Measurements from ENCODE around the gene B3GALT6. TPM values are rescaled to one million over a fixed set of nuclear protein-coding genes. Genes with fewer than 3 reads are reported as not detected.

Gene B3GALT6
- total RNA-seq, 1 experiment from 2014 or later, result 8.6 TPM

DNA sequence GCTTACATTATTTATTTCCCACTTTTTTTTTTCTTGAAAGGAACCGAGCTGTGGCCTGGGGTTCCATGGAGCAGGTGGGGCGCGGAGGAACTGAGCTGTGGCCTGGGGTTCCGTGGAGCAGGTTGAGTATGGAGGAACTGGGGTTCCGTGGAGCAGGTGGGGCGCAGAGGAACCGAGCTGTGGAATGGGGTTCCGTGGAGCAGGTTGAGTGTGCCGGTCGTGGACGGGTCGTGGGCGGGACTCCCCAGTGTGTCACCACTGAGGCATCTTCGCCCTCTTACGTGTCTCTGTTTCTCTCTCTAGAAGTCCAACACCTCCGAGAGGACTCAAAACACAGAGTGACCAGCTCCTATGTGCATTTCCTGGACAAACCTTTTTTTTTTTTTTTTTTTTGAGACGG lies 47.0 kb downstream of the B3GALT6 start:
- H3K36me3 ChIP-seq (ENCODE audit: insufficient read depth, low read length), result no peaks in the 10 kb centered on the region
- H3K9me3 ChIP-seq (ENCODE audit: low read length), result no peaks in the 10 kb centered on the region
- no peak overlapping the region for H3K27ac ChIP-seq (ENCODE audit: low read length)
- no peaks in the 10 kb centered on the region for H3K9me2 ChIP-seq (replicated peaks; ENCODE audit: insufficient read depth, low read length)
- no peak overlapping the region for H3K4me2 ChIP-seq (ENCODE audit: low read depth, low read length, poor library complexity, severe bottlenecking)
- no peaks in the 10 kb centered on the region for H4K20me1 ChIP-seq (ENCODE audit: insufficient read depth, low read depth, low read length)
- no peak overlapping the region for H3K9ac ChIP-seq (ENCODE audit: low read length)
- no peak overlapping the region for H3K4me3 ChIP-seq (ENCODE audit: low read length)
- H3K79me2 ChIP-seq (ENCODE audit: low read length), result no peaks in the 10 kb centered on the region
- H3K4me1 ChIP-seq (ENCODE audit: low read length), result peaks cover 11% of the 10 kb centered on the region
- no peak for DNase-seq
- H3K27me3 ChIP-seq (ENCODE audit: low read length), result no peaks in the 10 kb centered on the region
- no peak overlapping the region for H2AFZ ChIP-seq (ENCODE audit: low read length)

DNA sequence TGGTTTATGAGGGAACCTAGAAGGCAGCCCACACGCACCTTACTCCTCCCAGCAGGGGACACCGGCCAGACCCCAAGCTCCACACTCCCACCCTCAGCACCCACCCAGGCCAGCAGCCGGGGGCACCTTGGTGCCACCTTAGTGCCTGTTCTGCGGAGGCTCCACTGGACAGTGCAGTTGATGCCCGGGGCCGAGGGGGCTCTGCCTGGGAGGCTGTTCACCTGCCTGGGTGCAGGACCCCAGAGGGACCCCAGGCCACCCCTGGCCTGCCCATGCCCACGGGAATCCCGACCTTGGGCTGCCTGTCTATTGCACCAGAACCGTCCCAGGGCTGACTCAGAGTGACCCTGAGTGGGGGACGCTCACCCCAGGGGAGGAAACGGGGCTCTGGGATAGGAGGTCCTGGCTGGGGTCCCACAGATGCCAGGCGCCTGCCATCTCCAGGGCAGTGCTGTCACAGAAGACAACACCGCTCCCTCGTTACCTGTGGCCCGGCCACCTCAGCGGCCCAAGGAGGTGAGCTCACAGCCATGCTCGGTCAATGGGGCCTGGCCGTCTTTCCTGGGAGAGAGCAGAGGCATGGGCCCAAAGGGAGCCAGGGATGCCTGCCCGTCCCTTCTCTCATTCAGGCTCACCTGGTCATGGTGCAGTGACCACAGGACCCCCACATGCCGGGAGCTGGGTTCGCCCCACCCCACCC lies 48.9 kb downstream of the B3GALT6 start:
- DNase-seq, result no peak
- no peak overlapping the region for H3K4me2 ChIP-seq (ENCODE audit: low read depth, low read length, poor library complexity, severe bottlenecking)
- peaks cover 3% of the 10 kb centered on the region for H3K4me1 ChIP-seq (ENCODE audit: low read length)
- H4K20me1 ChIP-seq (ENCODE audit: insufficient read depth, low read depth, low read length), result no peaks in the 10 kb centered on the region
- H3K9me2 ChIP-seq (replicated peaks; ENCODE audit: insufficient read depth, low read length), result no peaks in the 10 kb centered on the region
- no peaks in the 10 kb centered on the region for H3K79me2 ChIP-seq (ENCODE audit: low read length)
- H3K27ac ChIP-seq (ENCODE audit: low read length), result no peak overlapping the region
- no peaks in the 10 kb centered on the region for H3K27me3 ChIP-seq (ENCODE audit: low read length)
- H3K9me3 ChIP-seq (ENCODE audit: low read length), result no peaks in the 10 kb centered on the region
- no peak overlapping the region for H3K4me3 ChIP-seq (ENCODE audit: low read length)
- no peak overlapping the region for H2AFZ ChIP-seq (ENCODE audit: low read length)
- H3K36me3 ChIP-seq (ENCODE audit: insufficient read depth, low read length), result no peaks in the 10 kb centered on the region
- no peak overlapping the region for H3K9ac ChIP-seq (ENCODE audit: low read length)

DNA sequence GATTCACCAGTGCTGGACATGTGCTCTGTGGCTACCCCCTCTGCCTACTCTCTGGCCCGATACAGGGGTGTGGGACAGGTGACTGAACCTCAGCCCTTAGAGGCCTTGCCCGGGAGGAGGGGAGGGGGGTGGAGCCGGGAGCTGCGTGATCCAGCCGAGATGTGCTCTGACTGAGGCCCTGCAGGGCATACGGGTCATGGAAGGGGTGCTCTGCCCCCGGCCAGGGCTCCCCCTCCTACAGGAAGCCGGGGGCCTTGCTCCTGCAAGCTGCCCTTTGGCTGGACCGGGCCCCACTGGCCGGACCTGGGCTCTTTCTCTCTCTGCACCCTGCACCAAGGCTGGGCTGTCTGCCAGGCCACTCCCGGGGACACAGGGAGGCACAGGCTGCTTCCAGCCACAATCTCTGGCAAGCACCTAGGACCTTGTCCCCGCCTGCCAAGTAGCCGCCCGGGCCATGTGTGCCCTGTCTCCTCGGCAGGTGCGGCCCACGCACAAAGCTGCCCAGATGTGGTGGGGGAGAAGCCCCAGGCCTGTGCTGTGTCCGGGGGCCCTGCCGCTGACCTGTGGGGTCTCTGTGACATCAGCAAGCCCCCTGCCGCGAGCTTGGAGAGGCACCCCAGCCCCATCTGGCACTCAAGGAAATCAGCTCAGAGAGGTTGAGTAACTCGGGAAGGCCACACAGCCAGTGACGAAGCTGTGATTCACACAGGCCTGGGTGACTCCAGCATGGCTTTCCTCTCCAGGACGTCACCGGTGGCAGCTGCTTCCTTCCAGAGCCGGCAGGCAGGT lies 49.7 kb downstream of the B3GALT6 start:
- Histone ChIP-seq H3K9me2 (replicated peaks; ENCODE audit: insufficient read depth, low read length) (no peaks in the 10 kb centered on the region), H3K9ac (ENCODE audit: low read length) (no peak overlapping the region), H2AFZ (ENCODE audit: low read length) (no peak overlapping the region), H3K4me3 (ENCODE audit: low read length) (no peak overlapping the region), H3K36me3 (ENCODE audit: insufficient read depth, low read length) (no peaks in the 10 kb centered on the region), H3K4me1 (ENCODE audit: low read length) (peaks cover 3% of the 10 kb centered on the region), H4K20me1 (ENCODE audit: insufficient read depth, low read depth, low read length) (no peaks in the 10 kb centered on the region), H3K27ac (ENCODE audit: low read length) (no peak overlapping the region), H3K4me2 (ENCODE audit: low read depth, low read length, poor library complexity, severe bottlenecking) (no peak overlapping the region), H3K79me2 (ENCODE audit: low read length) (no peaks in the 10 kb centered on the region), H3K27me3 (ENCODE audit: low read length) (no peaks in the 10 kb centered on the region), H3K9me3 (ENCODE audit: low read length) (no peaks in the 10 kb centered on the region)
- DNase-seq, result no peak

GRCh38 chr1:1282998-1283397 lies 51.0 kb downstream of the B3GALT6 start:
- peaks cover 4% of the 10 kb centered on the region; the same call in 1 of the 2 replicates for H3K9me3 ChIP-seq (ENCODE audit: low read length)
- no peaks in the 10 kb centered on the region for H3K9me2 ChIP-seq (replicated peaks; ENCODE audit: insufficient read depth, low read length)
- no peak overlapping the region for H3K9ac ChIP-seq (ENCODE audit: low read length)
- H3K4me2 ChIP-seq (ENCODE audit: low read depth, low read length, poor library complexity, severe bottlenecking), result no peak overlapping the region
- H3K79me2 ChIP-seq (ENCODE audit: low read length), result no peaks in the 10 kb centered on the region
- DNase-seq, result no peak
- no peaks in the 10 kb centered on the region for H4K20me1 ChIP-seq (ENCODE audit: insufficient read depth, low read depth, low read length)
- H3K4me1 ChIP-seq (ENCODE audit: low read length), result peaks cover 3% of the 10 kb centered on the region
- no peaks in the 10 kb centered on the region for H3K27me3 ChIP-seq (ENCODE audit: low read length)
- no peaks in the 10 kb centered on the region for H3K36me3 ChIP-seq (ENCODE audit: insufficient read depth, low read length)
- H3K4me3 ChIP-seq (ENCODE audit: low read length), result no peak overlapping the region
- H2AFZ ChIP-seq (ENCODE audit: low read length), result no peak overlapping the region
- H3K27ac ChIP-seq (ENCODE audit: low read length), result no peak overlapping the region

GRCh38 chr1:1283821-1284220 lies 51.8 kb downstream of the B3GALT6 start:
- H3K4me1 ChIP-seq (ENCODE audit: low read length), result peaks cover 3% of the 10 kb centered on the region
- no peak overlapping the region for H3K9ac ChIP-seq (ENCODE audit: low read length)
- H4K20me1 ChIP-seq (ENCODE audit: insufficient read depth, low read depth, low read length), result no peaks in the 10 kb centered on the region
- no peak overlapping the region for H3K27ac ChIP-seq (ENCODE audit: low read length)
- peaks cover 4% of the 10 kb centered on the region; the same call in 1 of the 2 replicates for H3K9me3 ChIP-seq (ENCODE audit: low read length)
- no peaks in the 10 kb centered on the region for H3K79me2 ChIP-seq (ENCODE audit: low read length)
- no peaks in the 10 kb centered on the region for H3K36me3 ChIP-seq (ENCODE audit: insufficient read depth, low read length)
- H3K4me3 ChIP-seq (ENCODE audit: low read length), result no peak overlapping the region
- H2AFZ ChIP-seq (ENCODE audit: low read length), result no peak overlapping the region
- no peaks in the 10 kb centered on the region for H3K27me3 ChIP-seq (ENCODE audit: low read length)
- no peak overlapping the region for H3K4me2 ChIP-seq (ENCODE audit: low read depth, low read length, poor library complexity, severe bottlenecking)
- peak; percentile 67 for DNase-seq
- H3K9me2 ChIP-seq (replicated peaks; ENCODE audit: insufficient read depth, low read length), result no peaks in the 10 kb centered on the region

Other genes starting within 250 kb of the B3GALT6 start
- gene HES4, start 232.1 kb upstream of the B3GALT6 start, total RNA-seq (2014; rRNA removed; shearing (Covaris generic); ENCODE audit: low replicate concordance), result not detected in 2 replicates
- 102 and 127 TPM in 2 replicates for gene ISG15, start 218.7 kb upstream of the B3GALT6 start, total RNA-seq (2014; rRNA removed; shearing (Covaris generic); ENCODE audit: low replicate concordance)
- 2.4 and 8.4 TPM in 2 replicates for gene AGRN, start 212.1 kb upstream of the B3GALT6 start, total RNA-seq (2014; rRNA removed; shearing (Covaris generic); ENCODE audit: low replicate concordance)
- gene RNF223, start 157.9 kb upstream of the B3GALT6 start, total RNA-seq (2014; rRNA removed; shearing (Covaris generic); ENCODE audit: low replicate concordance), result not detected in 2 replicates
- 10.2 and 10.4 TPM in 2 replicates for gene C1orf159, start 116.1 kb upstream of the B3GALT6 start, total RNA-seq (2014; rRNA removed; shearing (Covaris generic); ENCODE audit: low replicate concordance)
- 0.18 TPM in 1 of 2 replicates, not detected in the other for gene TTLL10, start 58.4 kb upstream of the B3GALT6 start, total RNA-seq (2014; rRNA removed; shearing (Covaris generic); ENCODE audit: low replicate concordance)
- gene TNFRSF18, start 25.6 kb upstream of the B3GALT6 start, total RNA-seq (2014; rRNA removed; shearing (Covaris generic); ENCODE audit: low replicate concordance), result 0.30 and 0.90 TPM in 2 replicates
- gene TNFRSF4, start 18.1 kb upstream of the B3GALT6 start, total RNA-seq (2014; rRNA removed; shearing (Covaris generic); ENCODE audit: low replicate concordance), result not detected in 2 replicates
- gene SDF4, start 236 bp upstream of the B3GALT6 start, total RNA-seq (2014; rRNA removed; shearing (Covaris generic); ENCODE audit: low replicate concordance), result 25.6 and 42.0 TPM in 2 replicates
- gene C1QTNF12, start 14.5 kb downstream of the B3GALT6 start, total RNA-seq (2014; rRNA removed; shearing (Covaris generic); ENCODE audit: low replicate concordance), result 2.2 and 2.5 TPM in 2 replicates
- 46.1 and 59.3 TPM in 2 replicates for gene UBE2J2, start 41.6 kb downstream of the B3GALT6 start, total RNA-seq (2014; rRNA removed; shearing (Covaris generic); ENCODE audit: low replicate concordance)
- 1.2 and 1.4 TPM in 2 replicates for gene SCNN1D, start 48.2 kb downstream of the B3GALT6 start, total RNA-seq (2014; rRNA removed; shearing (Covaris generic); ENCODE audit: low replicate concordance)
- gene ACAP3, start 75.7 kb downstream of the B3GALT6 start, total RNA-seq (2014; rRNA removed; shearing (Covaris generic); ENCODE audit: low replicate concordance), result 28.1 and 94.6 TPM in 2 replicates
- 14.9 and 45.1 TPM in 2 replicates for gene PUSL1, start 76.4 kb downstream of the B3GALT6 start, total RNA-seq (2014; rRNA removed; shearing (Covaris generic); ENCODE audit: low replicate concordance)
- 69.8 and 168 TPM in 2 replicates for gene INTS11, start 92.4 kb downstream of the B3GALT6 start, total RNA-seq (2014; rRNA removed; shearing (Covaris generic); ENCODE audit: low replicate concordance)
- gene CPTP, start 92.6 kb downstream of the B3GALT6 start, total RNA-seq (2014; rRNA removed; shearing (Covaris generic); ENCODE audit: low replicate concordance), result 35.0 and 74.7 TPM in 2 replicates
- gene TAS1R3, start 99.0 kb downstream of the B3GALT6 start, total RNA-seq (2014; rRNA removed; shearing (Covaris generic); ENCODE audit: low replicate concordance), result 49.2 and 82.6 TPM in 2 replicates
- 36.0 and 104 TPM in 2 replicates for gene DVL1, start 117.2 kb downstream of the B3GALT6 start, total RNA-seq (2014; rRNA removed; shearing (Covaris generic); ENCODE audit: low replicate concordance)
- gene MXRA8, start 126.3 kb downstream of the B3GALT6 start, total RNA-seq (2014; rRNA removed; shearing (Covaris generic); ENCODE audit: low replicate concordance), result not detected in 2 replicates
- 49.1 and 150 TPM in 2 replicates for gene AURKAIP1, start 143.0 kb downstream of the B3GALT6 start, total RNA-seq (2014; rRNA removed; shearing (Covaris generic); ENCODE audit: low replicate concordance)
- 97.9 and 152 TPM in 2 replicates for gene CCNL2, start 167.1 kb downstream of the B3GALT6 start, total RNA-seq (2014; rRNA removed; shearing (Covaris generic); ENCODE audit: low replicate concordance)
- gene MRPL20, start 175.1 kb downstream of the B3GALT6 start, total RNA-seq (2014; rRNA removed; shearing (Covaris generic); ENCODE audit: low replicate concordance), result 136 and 151 TPM in 2 replicates
- gene ANKRD65, start 189.0 kb downstream of the B3GALT6 start, total RNA-seq (2014; rRNA removed; shearing (Covaris generic); ENCODE audit: low replicate concordance), result not detected in 2 replicates
- not detected in 2 replicates for gene VWA1, start 203.5 kb downstream of the B3GALT6 start, total RNA-seq (2014; rRNA removed; shearing (Covaris generic); ENCODE audit: low replicate concordance)
- 0.51 TPM in 1 of 2 replicates, not detected in the other for gene ATAD3C, start 217.5 kb downstream of the B3GALT6 start, total RNA-seq (2014; rRNA removed; shearing (Covaris generic); ENCODE audit: low replicate concordance)
- 13.9 and 37.2 TPM in 2 replicates for gene ATAD3B, start 239.5 kb downstream of the B3GALT6 start, total RNA-seq (2014; rRNA removed; shearing (Covaris generic); ENCODE audit: low replicate concordance)